Skeletal muscle tissue (tissue), 4 donors: ENCODE measurements around the gene NR1D1. TPM values are rescaled to one million over a fixed set of nuclear protein-coding genes. Genes with fewer than 3 reads are reported as not detected.

Source experiments
- H3K27ac ChIP-seq: one replicate; pipeline ENCODE4 v1.7.0; 2013; ENCODE audit warnings: mild to moderate bottlenecking, low read depth, low read length, inconsistent platforms
- H3K27me3 ChIP-seq, 3 donors: one replicate each; pipeline ENCODE4 v1.7.0; 2013; ENCODE audit warnings: low read length in 3 of 3; ENCODE audit not compliant: control insufficient read depth in 3 of 3, insufficient read depth in 3 of 3
- H3K36me3 ChIP-seq, 3 donors: one replicate each; pipeline ENCODE4 v1.7.0; 2013; ENCODE audit warnings: low read length in 3 of 3; ENCODE audit not compliant: control insufficient read depth in 3 of 3, insufficient read depth in 3 of 3
- H3K4me1 ChIP-seq, 3 donors: one replicate each; pipeline ENCODE4 v1.7.0; 2013; ENCODE audit warnings: low read length in 3 of 3, mild to moderate bottlenecking in 3 of 3; ENCODE audit not compliant: control insufficient read depth in 3 of 3, insufficient read depth in 3 of 3
- H3K4me3 ChIP-seq, 3 donors: one replicate each; pipeline ENCODE4 v1.7.0; 2013; ENCODE audit warnings: low read length in 3 of 3
- H3K9ac ChIP-seq, 3 donors: one replicate each; pipeline ENCODE4 v1.7.0; 2013; ENCODE audit warnings: low read length in 3 of 3, mild to moderate bottlenecking in 3 of 3, moderate library complexity in 2 of 3, low read depth in 1 of 3
- H3K9me3 ChIP-seq, 3 donors: one replicate each; pipeline ENCODE4 v1.7.0; 2013; ENCODE audit warnings: low read length in 3 of 3; ENCODE audit not compliant: control insufficient read depth in 3 of 3
- total RNA-seq: library from RNA; depleted of rRNA; stranded (reverse); fragments of >200 nt; gene quantifications from one replicate; pipeline ENCODE4 v1.2.3, GENCODE V29; 2014
- donor health status: Osteomylitis.

The NR1D1 gene
- total RNA-seq, 1 donor from 2014 or later: 1.0 TPM

DNA sequence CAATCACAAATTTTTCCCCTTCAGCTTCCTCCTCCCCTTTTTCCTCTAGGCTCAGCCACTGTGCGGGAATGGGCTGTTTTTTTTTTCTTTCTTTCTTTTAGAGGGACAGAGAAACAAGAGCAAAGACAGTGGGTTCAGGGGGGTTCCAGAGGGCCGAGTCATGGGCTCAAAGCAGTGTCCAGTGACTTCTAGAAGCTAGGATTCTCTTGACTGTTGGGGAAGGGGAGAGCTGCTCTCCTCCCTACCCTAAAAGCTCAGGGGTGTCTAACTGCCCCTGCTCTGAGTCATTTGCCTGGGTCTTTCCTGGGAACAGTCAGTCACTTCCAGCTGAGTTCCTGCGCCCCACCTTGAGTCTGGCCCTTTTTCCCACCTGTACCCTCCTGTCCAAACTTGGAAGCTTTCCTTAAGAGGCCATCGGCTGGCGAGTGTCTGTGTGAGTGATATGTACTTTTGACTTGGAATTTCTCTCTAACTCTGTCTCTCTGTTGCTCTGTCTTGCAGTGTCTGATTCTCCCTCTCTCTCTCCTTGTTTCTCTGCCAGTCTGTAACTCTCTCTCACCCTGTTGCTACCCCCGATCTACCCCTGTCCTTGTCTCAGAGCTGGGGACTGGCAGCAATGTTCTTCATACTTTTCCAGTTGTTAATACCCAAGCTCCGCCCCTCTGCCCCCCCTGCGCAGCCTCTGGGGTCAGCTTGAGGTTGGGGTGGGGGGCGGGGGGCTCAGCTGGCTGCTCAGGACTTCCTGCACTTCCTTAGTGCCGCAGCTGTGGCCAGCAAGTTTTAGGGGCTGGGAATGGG is 35.2 kb downstream of the NR1D1 start:
- Histone ChIP-seq H3K27me3 (no peaks in the 10 kb centered on the region), H3K9me3 (no peaks in the 10 kb centered on the region), H3K4me3 (peak overlapping the region; percentile 83 to 93 (median 92)), H3K27ac (peak overlapping the region; percentile 99), H3K9ac (peak overlapping the region; percentile 90 to 100 (median 95)), H3K36me3 (peaks cover 0 to 3% (median 0%) of the 10 kb centered on the region in 3 donors), H3K4me1 (peaks cover 64 to 77% (median 69%) of the 10 kb centered on the region in 3 donors)

DNA sequence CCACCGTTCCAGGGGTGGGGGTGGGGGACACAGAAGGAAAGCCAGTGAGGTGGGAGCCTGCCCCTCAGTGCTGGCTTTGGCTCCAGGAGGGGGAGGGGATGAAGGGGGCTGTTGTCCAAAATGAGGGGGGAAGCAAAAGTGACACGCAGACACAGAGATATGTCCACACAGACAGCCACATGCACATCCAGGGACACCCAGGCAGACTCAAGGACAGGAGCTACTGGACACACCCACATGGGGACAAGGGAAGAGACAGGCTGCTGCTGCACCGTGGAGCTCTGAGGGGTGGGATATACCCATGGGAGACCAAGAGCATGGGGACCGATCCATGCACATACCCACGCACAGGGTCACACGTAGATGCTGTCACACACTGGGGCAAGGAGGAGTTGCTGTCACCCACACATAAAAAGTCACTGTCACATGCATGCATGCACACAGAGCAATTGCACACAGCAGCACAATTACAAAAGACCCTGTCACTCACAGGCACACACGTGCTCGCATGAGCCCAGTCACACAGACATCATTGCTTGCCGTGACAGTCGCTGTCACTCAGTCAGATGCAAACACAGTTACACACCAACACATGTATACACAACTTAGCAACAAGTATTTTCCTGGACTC is 36.4 kb downstream of the NR1D1 start:
- Histone ChIP-seq H3K27ac (peak overlapping the region; percentile 99), H3K4me3 (peak overlapping the region; percentile 83 to 93 (median 92)), H3K9me3 (no peaks in the 10 kb centered on the region), H3K9ac (peak overlapping the region; percentile 90 to 100 (median 95)), H3K4me1 (peaks cover 53 to 65% (median 58%) of the 10 kb centered on the region in 3 donors), H3K36me3 (peaks cover 0 to 3% (median 0%) of the 10 kb centered on the region in 3 donors), H3K27me3 (no peaks in the 10 kb centered on the region)

DNA sequence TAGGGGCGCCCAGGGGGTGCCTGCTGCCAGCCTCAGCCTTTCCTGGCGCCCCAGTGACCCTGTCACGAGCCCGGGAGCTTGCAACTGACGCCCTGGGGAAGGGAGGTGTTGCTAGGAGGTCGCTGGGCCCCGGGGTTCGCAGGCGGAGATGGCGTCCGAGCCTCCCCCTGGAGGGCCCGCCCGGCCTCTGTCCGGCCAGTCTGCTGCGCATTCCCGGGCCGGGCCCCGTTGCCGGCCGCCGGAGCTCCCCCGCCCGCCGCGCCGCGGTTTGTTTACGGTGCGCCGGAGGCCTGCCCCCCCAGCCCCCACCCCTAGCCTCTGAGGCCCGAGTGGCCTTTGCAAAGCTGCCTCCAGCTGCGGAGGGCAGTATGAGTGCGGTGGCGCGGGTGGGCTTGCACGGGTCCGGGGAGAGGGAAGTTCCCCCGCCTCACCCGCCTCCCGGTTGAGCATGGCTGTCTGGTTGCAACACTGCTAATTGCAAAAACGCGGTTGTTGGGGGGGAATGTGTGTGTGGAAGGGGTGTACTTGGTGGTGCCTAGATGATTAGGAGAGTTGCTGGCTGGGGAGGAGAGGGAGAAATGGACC is 37.1 kb downstream of the NR1D1 start:
- H3K27me3 ChIP-seq: no peaks in the 10 kb centered on the region
- peaks cover 45 to 62% (median 53%) of the 10 kb centered on the region in 3 donors for H3K4me1 ChIP-seq
- H3K4me3 ChIP-seq: peak overlapping the region; percentile 83 to 93 (median 92)
- peak overlapping the region; percentile 90 to 100 (median 95) for H3K9ac ChIP-seq
- H3K9me3 ChIP-seq: no peaks in the 10 kb centered on the region
- H3K36me3 ChIP-seq: peaks cover 0 to 3% (median 0%) of the 10 kb centered on the region in 3 donors
- peak overlapping the region; percentile 99 for H3K27ac ChIP-seq

DNA sequence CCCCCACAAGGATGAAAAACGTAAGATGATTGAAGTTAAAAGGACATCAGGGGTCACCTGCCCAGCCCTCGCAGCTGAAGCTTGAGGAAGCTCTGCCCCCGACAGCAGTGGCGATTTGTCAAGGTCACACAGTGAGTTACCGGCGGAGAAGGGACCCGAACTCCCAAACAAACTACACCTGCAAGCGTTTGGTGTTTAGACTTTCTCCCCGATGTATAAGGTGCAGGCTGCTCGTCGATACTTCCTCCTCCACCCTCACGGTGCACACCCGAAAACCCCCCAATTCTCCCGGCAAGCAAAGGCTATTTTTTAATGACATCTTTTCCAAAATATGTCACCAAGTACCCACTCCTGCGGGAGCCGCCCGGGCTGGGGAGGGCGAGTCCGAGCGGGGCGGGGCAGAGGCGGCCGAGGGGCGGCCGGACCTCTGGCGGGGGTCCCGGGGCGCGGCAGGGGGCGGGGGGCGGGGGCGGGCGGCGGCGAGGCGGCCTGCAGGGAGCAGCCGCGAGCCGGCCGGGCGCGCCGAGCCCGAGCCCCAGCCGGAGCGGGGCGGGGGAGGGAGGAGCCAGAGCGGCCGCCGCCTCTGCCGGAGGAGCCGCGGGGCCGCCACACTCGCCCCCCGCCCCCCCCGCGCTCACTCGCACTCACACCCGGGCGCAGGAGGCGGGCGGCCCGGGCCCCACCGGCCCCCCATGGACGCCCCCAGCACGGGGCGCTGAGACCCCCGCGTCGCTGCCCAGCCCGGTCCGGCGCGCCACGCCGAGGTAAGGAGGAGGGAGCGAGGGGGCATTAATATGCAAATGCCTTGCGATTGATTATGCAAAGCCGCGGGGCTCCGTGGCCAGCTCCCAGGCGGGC is 37.8 kb downstream of the NR1D1 start, which contains the start of gene THRA:
THRA (plus strand) TSS at position 637 of the 858 bp plus-strand sequence. CDS start 11,524 bp downstream, outside the sequence.
- Histone ChIP-seq H3K36me3 (peaks cover 0 to 3% (median 0%) of the 10 kb centered on the region in 3 donors), H3K9me3 (no peaks in the 10 kb centered on the region), H3K4me3 (peak within 1 kb of the TSS; percentile 83 to 93 (median 92)), H3K9ac (peak within 1 kb of the TSS; percentile 90 to 100 (median 95)), H3K27me3 (no peaks in the 10 kb centered on the region), H3K4me1 (peaks cover 41 to 59% (median 46%) of the 10 kb centered on the region in 3 donors), H3K27ac (peak within 1 kb of the TSS; percentile 99)

DNA sequence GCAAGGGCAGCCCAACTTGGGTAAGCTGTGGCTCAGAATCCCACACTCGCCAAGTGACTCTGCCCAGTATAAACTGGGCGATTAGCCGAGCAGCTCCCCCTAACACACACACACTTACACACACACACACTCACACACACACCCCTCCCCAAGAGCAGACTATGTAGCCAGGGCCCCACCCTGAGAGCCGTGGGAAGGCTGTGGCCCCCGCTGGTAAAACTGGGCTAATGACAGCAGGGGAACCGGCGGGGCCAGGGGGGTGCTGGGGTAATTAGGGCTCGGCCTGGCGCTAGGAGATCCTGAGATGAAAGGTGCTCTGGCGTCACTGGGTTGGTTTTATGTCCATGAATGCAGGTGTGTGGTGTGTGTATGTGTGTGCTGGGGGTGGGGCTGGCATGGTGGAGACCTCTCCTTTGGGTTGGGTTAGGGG is 38.8 kb downstream of the NR1D1 start:
- peaks cover 34 to 50% (median 36%) of the 10 kb centered on the region in 3 donors for H3K4me1 ChIP-seq
- H3K9me3 ChIP-seq: no peaks in the 10 kb centered on the region
- H3K27me3 ChIP-seq: no peaks in the 10 kb centered on the region
- peak overlapping the region; percentile 0 for H3K27ac ChIP-seq
- peaks cover 0 to 3% (median 0%) of the 10 kb centered on the region in 3 donors for H3K36me3 ChIP-seq
- no peak overlapping the region for H3K9ac ChIP-seq
- peak overlapping the region in 1 of 3 donors; percentile 51 for H3K4me3 ChIP-seq

DNA sequence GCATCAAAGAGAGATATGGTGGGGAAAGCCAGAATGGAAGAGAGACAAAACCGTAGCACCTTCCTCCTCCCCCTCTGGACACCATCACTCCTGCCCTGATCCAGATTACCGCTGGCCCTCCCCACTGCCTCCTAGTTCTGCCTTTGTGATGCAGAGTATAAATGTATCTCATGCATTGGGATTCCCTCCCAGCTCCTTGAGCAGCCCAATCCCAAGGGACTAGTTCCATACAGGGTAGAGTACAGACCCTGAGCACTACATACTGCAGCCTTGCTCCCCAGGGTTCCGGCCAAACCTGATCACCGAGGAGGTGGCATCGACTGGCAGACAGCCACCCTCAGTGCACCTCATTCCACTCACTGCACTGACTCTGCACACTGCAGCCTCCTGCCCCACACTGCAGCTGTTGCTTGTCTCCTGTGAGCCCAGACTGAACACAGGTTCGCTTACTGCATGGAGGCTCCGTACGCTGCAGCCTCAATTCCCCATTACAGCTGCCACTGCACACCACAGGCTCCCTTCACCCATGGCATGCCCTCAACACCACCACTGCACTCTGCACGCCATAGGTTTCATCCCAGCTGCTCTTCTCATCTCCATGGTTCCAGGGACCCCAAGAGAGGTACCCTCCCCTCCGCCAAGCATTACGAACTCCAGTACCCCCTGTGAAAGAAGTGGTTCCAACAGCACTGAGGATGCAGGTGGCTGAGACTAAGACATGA is 39.3 kb downstream of the NR1D1 start:
- Histone ChIP-seq H3K27ac (no peak overlapping the region), H3K9ac (peak overlapping the region in 1 of 3 donors; percentile 16), H3K4me3 (no peak overlapping the region), H3K36me3 (peaks cover 0 to 3% (median 0%) of the 10 kb centered on the region in 3 donors), H3K27me3 (no peaks in the 10 kb centered on the region), H3K4me1 (peaks cover 32 to 46% (median 33%) of the 10 kb centered on the region in 3 donors), H3K9me3 (no peaks in the 10 kb centered on the region)

DNA sequence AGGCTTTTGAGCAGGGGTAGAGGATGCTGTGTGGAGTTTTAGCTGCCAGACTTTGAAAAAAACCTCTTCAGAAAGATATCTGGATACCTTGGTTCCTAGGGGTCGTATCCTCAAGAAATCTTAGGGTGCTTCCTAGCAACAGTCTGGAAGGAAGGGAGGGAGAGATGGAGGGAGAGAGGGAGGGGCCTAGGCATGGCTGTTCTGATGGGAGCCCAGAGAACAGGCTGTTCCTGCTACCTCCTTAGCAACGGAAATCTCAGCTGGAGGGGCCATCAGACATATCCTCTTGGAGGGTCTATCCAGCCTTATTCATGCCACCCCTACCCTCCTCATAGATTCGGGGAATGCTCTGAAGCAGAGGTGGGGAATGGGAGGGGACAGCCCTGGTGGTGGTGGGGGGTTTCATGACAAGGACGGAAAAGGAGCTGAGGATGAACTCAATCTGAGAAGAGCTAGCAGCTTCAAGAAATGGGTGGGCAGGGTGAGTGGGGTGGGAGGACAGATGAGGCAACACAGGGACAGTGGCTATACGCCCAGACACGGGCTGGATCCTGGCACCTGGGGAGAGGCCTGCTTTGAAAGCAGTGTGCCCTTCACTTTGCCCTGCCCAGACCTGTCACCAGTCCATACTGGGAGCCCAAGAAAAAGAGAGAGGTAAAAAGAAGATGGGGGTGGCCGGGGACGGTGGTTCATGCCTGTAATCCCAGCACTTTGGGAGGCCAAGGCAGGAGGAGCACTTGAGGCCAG is 40.5 kb downstream of the NR1D1 start:
- no peak overlapping the region for H3K27ac ChIP-seq
- H3K36me3 ChIP-seq: peaks cover 0 to 2% (median 0%) of the 10 kb centered on the region in 3 donors
- H3K9me3 ChIP-seq: no peaks in the 10 kb centered on the region
- H3K4me3 ChIP-seq: no peak overlapping the region
- H3K27me3 ChIP-seq: no peaks in the 10 kb centered on the region
- peaks cover 22 to 36% (median 24%) of the 10 kb centered on the region in 3 donors for H3K4me1 ChIP-seq
- no peak overlapping the region for H3K9ac ChIP-seq

DNA sequence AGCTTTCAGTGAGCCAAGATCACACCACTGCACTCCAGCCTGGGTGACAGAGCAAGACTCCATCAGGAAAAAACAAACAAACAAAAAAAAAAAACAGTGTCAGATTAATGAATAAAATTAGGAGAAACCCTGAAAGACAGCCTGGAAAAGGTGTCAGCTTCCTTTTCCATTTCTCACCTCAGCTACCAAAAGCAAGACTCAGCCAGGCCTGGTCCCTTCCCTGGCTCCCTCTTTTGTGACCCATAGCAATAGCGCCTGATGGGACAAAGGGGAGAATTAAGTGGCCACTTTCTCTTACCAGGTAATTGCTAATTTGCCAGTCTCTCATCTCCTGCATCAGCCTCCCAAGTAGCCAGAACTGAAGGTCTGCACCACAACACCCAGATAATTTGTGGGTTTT is 41.5 kb downstream of the NR1D1 start:
- Histone ChIP-seq H3K27me3 (no peaks in the 10 kb centered on the region), H3K4me1 (peaks cover 12 to 31% (median 17%) of the 10 kb centered on the region in 3 donors), H3K9me3 (no peaks in the 10 kb centered on the region), H3K27ac (peak overlapping the region; percentile 65), H3K36me3 (peaks cover 0 to 2% (median 0%) of the 10 kb centered on the region in 3 donors), H3K4me3 (no peak overlapping the region), H3K9ac (no peak overlapping the region)
